Left kidney (tissue), 2 donors: ENCODE measurements around the gene CPVL. TPM values are rescaled to one million over a fixed set of nuclear protein-coding genes. Genes with fewer than 3 reads are reported as not detected.

Experiments used
- DNase-seq: peaks from one replicate; pipeline ENCODE4 v3.0.0-alpha.2; 2013
- polyA plus RNA-seq: library from polyadenylated mRNA; unstranded; fragments of 120-200 nt; gene quantifications from one replicate; pipeline ENCODE4 v1.2.1, GENCODE V29; 2013; ENCODE audit not compliant: insufficient read length

The CPVL gene
- polyA plus RNA-seq, 1 donor, result 57.8 TPM

DNA sequence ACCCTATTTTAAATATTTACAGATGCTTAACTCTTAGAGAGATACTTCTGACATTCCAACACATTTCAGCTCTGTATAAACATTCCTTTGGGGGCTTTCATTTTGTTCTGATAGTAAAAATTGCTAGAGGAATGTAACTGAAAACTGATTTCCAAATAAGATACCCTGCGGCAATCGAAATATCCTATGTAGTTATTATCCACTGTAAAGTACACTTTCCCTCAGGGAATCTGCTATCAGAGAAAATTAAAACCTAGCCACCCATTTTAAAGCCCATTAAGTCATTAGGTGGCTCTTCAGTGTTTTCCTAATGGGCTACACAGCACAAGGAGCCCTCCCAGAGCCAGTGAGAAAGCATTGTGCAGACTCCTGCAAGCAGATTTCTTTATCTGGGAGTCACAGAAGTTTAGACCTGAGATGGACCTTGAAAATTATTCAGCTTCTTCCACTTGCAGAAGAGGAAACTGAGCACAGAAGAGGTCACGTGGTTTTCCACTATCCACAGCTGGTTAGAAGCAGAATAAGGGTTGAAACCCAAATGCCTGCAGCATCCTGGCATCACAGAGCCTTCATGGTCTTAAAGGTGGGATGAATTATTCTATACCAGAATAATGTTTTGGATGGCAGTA, 12.6 kb upstream of the CPVL start:
- no peak for DNase-seq

DNA sequence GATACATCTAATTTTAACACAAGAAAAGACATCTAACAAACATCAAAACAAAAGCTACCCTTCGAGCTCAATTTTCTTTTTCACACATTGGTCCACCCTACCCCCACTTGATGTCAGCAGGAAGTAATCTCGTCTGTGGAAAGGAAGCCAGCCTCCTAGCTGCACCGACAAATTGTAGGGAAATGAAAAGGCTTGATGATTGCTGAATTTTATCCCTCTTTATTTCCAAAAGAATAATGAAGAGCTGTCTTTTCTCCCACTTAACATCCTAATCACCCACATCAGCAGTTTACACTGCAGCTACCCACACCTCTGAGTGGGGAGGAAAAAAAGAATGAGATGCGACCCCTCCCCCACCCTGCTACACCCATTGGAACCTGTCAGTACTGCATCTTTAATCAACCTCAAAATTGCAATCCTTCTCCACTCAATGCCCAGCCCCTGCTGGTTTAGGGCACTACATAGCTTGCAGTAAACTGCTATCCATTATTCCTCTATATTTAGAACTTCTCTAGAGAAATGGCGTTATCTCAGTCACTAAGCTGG, 10.6 kb upstream of the CPVL start:
- DNase-seq, result no peak

DNA sequence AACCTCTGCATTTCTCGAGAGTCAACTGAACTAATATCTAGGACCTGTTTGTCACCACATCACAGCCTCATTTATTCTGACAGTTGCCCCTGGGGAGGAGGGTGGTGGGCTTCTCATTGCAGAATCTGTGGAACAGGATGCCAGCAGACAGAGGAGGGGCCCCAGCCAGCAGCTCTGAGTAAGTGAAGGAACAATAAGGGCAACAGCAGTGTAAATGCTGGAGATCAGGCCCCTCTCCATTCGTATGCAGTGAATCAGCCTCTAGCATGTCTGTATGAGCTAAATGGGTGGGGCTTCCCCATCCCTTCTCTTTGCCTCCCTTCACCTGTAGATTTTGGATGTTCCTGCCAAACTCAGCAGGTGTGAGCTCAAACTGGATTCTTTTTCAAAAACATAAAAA, 7.7 kb upstream of the CPVL start:
- DNase-seq, result no peak

DNA sequence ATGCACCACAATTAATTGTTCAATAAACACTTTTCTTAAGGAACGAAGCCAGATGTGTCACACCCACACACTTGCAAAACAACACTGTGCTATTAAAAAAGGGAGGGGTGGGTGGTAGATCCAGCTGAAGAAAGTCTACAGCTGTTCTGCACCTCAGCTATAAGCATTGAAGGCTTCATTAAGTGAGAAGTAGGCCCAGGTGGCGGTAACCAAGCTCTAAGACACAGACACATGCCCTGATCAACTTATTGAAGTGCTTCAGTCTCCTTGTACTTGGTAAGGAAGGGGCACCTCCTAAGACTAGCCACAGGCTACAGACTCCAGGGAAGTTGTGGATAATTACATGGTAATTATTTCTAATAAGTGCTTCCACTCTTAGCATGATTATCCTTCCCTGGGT, 4.5 kb upstream of the CPVL start:
- DNase-seq, result no peak

DNA sequence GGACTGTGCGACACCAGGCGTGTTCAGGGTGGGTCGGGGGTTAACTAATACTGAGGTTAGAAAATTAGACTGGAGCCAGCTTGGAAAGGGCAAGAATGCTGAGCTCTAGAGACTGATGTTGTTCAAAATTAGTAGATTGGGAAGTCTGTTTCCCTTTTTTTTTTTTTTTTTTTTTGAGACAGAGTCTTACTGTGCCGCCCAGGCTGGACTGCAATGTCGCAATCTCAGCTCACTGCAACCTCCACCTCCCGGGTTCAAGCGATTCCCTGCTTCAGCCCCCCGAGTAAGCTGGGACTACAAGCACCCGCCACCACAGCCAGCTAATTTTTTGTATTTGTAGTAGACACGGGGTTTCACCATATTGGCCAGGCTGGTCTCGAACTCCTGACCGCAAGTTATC, 2.7 kb upstream of the CPVL start:
- no peak for DNase-seq

DNA sequence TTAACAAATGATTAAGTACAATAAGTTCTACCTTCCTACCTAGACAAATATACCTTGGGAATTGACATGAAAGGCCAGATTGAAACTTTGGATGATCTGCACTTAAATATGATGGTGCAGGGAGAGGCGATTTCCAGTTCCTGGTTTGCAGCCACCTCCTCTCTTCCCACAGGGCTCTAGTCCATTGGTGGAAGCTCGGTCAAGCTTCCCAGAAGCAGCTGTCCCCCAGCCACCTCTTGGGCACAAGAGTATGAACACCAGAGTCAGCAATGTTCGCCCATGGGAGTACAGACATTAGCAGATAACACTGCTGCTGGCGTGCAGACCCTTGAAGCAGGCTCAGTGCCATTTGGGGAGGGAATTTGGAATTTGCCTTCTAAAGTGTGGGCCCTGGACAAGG, 1.5 kb upstream of the CPVL start:
- DNase-seq, result no peak

DNA sequence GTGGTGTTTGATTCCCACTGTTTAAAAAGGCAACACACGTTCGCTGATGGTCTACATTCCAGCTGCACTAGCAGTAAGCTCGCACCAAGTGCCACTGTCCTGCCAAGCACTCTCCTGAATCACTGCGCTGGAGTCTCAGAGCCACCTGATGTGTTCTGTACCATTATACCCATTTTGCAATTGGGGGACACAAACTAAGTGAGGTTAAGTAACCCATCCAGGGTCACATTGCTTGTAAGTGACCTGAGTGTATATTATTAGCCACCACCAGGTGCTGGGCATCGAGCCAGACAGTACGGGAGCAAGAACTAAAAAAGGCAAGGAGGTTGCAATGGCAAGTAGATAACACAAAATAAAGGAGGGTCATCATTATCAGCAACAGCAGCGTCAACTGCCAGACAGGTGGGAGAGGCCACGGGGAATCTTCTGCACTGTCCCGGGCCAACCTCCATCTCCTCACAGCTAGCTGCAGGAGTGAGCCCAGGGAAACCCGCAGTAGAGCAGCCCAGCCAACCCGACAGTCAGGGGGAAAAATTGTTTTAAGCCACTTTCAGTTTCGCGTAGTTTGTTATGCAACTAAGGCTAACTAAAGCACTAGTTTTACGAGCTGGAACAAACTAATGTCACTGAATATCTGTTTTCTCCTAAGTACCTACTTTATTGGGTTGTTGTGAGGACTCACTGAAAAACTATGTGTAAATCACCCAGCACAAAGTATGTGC, 712 bp upstream of the CPVL start:
- no peak for DNase-seq

DNA sequence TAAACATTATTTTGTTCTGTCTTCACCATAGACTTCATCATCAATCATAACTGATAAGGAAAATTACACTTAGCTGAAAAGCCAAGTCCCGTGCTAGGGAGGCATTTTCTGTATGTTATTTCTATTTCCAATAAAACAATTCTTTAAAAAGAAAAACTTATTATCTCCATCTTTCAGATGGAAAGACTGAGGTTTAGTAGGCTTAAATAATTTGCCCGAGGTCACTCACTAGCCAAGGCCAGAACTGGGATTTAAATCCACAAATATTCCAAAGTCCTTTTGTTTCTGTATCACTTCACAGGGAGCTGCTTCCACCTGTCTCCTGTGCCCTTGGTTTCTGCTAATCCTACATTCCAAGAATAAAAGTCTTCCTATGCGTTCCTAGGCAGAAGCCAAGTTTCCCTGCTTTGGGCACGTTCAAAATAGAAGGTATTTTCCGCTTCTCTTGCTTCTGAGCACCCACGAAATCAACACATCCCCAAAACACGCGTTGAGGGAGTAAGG, 732 bp downstream of the CPVL start:
- no peak for DNase-seq

DNA sequence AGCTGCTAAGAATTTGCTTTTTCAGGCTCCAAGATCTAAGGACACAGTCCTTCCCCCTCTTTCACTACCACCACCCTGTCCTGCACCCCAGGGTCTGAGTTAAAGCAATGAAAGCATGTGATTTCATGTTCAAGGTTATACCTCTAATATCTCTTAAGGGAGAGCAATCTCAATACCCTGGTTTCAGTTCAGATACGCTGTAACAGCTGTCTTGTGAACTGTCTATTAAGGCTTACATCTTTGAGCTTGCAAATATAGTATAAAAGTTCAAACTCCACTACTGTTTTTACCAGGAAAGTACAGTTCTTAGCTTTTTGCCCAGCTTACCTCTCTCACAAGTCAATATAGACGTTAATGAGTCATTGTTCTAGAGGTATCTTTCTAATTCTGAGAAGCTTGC, 2.6 kb downstream of the CPVL start:
- DNase-seq, result no peak

DNA sequence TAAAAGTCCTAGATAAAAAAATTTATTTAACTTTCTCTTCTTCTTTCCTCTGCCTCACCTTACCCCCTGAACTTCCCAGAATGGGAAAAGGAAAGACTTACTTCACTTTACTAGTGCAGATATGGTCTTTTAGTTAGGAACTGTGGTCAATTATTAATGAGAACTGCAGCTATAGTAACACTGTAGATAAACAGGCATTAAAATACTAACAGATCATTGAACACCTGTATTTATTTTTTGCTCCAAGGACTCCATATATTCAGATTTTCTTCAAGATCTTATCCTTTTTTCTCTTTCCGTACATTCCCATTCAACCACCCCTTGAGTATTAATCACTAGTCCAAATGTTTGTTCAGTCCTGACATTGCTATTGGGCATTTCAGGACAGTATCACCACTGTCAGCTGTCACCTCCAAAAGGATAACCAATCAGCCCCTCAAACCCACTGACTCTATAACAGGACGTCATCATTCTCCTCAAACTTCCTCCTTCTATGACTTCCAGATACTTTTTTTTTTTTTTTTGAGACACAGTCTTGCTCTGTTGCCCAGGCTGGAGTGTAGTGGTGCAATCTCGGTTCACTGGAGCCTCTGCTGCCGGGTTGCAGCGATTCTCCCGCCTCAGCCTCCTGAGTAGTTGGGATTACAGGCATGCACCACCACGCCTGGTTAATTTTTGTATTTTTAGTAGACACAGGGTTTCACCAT, 4.2 kb downstream of the CPVL start:
- no peak for DNase-seq

DNA sequence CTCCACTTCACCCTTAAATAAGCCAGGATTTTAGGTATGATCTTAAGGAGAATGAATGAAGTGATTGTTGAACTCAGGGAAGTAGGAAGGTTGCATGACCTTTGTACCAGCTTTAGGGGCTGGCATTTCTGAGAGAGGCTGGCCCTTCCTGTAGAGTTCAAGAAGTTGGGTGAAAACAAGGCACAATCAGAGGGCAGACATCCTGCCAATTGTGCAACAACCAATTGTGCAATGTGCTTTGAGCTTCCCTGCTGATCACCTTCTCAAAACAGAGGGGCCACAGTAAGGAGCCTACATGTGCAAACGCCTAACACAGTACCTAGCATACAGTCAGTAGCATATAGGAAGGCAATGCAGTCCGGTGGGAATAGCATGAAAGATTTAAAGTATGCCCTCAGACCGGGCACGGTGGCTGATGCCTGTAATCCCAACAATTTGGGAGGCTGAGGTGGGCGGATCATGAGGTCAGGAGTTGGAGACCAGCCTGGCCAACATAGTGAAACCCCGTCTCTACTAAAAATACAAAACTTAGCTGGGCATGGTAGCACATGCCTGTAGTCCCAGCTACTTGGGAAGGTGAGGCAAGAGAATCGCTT, 5.4 kb downstream of the CPVL start:
- DNase-seq, result no peak

DNA sequence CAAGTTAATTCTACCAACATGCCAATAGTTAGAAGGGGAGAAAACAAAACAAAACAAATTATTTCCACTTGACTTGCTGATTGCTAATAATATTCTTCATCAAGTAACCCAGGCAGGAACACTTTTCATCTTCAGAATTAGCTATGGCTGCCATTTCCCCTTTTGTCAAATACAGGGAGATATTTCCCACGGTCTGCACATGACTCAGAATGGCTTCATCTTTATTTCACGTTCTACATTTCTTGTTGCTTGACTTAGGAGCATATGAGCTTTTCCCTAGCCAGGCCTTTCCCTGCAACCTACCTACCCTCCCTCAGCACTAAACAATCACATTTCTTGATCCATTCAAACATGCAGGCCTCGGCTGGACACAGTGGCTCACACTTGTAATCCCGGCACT, 6.5 kb downstream of the CPVL start:
- no peak for DNase-seq

DNA sequence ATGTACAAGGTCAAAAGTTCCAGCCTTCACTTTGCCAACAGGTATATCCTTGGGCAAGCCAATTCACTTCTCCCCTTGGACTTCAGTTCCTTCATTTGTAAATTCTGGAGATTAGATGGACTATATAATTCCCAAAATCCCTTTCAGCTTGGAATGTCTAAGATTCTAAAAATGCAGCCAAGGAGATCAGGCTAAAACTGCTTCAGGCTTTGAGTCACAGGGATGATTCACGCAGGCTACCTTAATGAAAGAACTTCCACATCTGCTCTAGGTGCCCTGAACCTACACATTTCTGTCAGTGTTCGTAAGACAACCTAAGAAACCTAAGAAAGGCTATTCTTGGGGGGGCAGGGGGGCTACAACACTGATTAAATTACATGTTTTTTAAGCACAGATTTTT, 7.1 kb downstream of the CPVL start:
- no peak for DNase-seq

DNA sequence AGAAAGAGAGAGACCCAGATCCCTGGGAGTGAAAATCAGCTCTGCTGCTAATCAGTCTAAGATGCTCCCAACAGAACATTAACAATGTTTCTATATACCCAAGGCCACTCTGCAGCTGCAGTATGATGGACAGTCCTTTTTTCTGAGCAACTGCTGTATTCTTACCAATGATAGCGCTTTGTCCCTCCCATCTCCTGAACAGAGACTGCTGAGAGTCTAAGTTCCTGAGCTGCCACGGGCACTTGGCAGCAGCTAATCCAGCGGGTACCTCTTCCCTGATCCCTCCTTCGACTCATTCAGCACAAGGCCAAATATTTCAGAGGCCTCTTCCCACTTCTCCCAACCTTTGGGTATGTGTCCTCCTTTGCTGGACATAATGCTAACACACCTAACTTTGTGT, 7.7 kb downstream of the CPVL start:
- no peak for DNase-seq

DNA sequence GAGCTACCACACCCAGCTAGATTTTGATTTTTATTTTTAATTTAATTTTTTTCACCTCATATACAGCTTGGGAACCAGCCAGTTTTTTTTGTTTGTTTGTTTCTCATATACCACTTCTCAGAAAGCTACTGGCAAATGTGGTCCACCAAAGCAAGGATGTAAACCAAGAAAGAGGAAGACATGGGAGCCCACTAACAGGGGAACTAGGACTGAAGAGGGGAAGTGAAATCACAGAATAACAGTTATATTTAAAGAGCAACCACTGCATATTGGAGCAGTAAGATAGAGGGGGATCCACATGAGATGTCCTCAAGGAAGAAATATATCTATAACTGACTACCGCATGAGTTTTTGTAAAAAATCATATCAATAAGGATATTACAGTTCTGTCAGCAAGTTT, 10.5 kb downstream of the CPVL start:
- DNase-seq, result no peak

DNA sequence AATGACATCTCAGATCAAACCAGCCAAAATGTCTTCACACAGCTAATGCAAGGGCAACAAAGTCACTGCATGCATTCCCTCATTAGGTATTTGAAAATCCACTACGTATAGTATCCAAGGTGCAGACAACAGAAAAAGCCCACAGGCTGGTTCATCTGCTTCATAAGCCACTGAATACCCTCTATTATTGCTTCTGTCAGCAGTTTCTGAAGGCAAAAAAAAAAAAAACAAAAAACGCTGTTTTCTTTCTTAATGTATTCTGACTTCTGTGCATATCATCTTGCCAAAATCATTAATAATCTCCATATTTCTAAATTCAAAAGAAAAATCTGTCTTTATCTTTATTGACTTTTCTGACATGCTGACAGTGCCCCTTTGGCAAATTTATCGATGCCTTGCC, 13.4 kb downstream of the CPVL start:
- DNase-seq, result no peak

DNA sequence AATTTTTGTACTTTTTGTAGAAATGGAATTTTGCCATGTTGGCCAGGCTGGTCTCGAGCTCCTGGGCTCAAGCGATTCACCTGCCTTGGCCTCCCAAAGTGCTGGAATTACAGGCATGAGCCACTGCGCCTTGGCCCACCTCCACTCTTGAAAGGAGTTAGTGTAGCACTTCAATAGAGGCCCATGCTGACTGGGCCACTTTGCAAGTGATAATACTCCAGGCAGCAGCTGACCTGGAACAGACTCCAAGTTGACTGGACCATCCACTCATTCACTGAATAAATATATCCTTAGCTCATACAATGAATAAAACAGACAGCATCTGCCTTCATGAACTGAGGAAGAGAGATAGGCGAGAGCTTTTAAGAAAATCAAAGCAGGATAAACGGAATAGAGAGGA, 14.7 kb downstream of the CPVL start:
- DNase-seq, result no peak

DNA sequence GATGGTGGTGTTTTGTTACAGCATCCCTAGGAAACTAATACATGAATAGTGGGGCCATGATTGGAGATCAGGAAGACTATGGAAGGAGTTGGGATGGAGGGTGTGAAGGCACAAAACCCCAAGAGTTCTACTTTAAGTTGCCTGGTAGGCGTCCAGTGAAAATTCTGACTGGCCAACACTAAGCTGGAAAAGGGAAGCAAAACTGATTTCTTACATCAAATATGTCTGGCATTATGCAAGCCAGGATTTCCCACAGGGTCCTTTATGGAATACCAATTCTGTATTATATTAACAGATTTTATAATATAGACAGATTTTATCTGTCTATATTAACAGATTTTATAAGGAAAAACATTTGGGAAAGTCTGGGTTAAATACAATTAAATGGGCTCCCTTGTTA, 16.2 kb downstream of the CPVL start:
- no peak for DNase-seq

DNA sequence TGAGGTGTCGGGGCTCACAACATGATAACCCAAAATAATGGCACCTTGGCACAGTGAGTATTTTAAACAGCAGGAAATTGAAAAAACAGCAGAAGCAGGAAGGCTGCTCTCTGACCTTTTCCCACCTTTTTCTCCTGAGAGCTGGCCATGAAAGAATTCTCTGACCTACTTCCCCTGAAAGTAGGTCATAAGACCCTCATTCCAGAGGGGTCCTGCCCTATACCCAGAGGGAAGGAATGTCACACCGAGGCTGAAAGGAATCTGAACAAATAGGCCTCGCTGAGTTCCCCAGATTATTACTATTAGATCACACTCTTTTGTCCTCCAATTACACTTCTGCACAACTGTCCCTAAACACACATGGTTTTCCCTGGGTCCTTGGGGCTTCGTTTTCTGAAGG, 18.8 kb downstream of the CPVL start:
- no peak for DNase-seq

DNA sequence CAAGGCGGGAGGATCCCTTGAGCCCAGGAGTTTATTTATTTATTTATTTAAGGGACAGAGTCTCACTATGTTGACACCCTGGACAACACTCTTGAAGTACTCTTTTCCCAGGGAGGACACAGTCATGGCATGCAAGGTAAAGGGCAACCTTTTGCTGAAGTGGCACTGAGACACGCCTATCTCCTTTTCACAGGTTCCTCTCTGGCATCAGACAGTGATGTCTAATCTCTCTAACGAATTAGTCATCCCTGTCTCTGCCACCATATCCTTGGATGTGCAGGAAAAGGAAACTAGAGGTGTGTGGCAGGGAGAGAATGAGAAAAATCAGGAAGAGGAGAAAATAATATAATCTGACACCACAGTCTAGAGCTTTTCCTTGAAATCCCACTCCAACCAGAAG, 19.5 kb downstream of the CPVL start:
- DNase-seq, result no peak

DNA sequence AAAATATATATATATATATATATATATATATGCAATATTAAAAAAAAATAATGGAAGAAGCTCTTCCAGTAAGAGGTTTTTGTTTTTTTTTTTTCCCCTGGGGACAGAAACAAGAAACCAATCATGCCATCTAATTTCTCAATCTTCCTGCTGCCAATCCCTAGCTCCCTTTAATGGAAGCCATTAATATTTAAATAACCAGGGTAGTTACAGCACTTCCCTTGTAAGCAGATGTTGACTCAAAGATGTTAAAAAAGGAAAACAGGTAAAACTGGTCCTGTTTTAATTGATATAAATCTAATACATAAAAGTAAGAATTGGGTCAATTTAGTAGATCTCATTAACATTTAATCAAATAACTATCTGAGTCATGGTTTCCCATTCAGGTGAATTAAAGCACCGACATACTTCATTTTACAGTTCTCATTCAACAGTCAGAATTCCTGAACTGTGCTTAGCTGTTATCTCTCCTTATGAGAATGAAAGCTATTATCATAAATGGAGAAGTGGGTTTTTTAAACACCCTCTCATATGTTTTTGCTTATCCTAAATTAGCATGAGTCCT, 22.6 kb downstream of the CPVL start:
- no peak for DNase-seq

DNA sequence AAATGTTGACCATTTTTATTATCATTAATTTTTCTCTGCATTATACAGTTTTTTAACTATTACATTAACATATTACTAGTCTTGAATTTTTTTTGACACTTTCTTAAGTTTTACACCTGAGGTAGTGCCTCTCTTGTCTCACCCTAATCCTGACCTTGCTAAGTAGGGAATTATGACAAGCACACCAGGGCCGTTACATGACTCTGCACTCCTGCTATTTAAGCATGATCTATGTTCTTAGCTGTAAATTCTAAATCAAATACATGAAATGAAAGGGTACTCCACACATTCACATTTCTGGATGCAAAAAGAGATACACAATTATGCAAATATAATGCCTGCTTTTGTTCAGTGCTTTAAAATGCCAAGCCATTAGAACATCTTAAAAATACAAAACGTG, 23.6 kb downstream of the CPVL start:
- DNase-seq, result no peak

DNA sequence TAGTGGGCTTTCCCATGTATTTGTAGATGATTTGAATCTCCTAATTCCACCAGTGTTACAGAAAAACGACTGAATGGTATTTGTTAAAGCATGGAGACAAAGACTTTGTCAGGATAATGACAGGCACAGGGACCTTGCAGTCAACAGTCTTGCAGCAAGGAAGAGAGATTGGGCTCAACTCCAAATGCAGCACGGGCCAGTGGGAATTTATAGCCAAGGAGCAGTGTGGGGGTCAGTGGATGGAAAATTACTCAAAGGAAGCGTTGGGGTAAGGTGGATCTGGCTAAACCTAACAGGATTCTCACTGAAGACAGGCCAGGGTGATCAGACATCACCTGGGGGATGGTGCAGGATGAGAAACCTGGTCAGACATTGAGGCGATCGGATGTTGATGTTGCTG, 24.3 kb downstream of the CPVL start:
- DNase-seq, result no peak
